Left ventricle myocardium superior (tissue), 1 donor: ENCODE results near the gene ZBTB16. TPM values are rescaled to one million over a fixed set of nuclear protein-coding genes. Genes with fewer than 3 reads are reported as not detected.

ENCODE experiments used
- ATAC-seq: fragments of 200-7000 bp; cut with Tn5 transposase; one replicate; pipeline ENCODE4 v1.9.1; 2020; ENCODE audit warnings: mild to moderate bottlenecking, moderate library complexity
- DNase-seq: peaks from one replicate; pipeline ENCODE4 v3.0.0-alpha.2; 2020
- intact Hi-C: fragments of 100-400 bp; cut with micrococcal nuclease; formaldehyde crosslinking; loops from one replicate; pipeline ENCODE4 v1.11.0; 2022
- total RNA-seq: library from RNA; stranded (reverse); fragmentation: NEBNext Ultra II Directional; extraction: Animal tissue kit (Norgen Biotek cat#: 25700); gene quantifications from one replicate; pipeline ENCODE4 v1.2.1, GENCODE V29; 2021
- donor health status: DM: no; HTN: yes; CAD: no; lungs with severe emphysema.

ZBTB16 gene
- total RNA-seq, 1 donor from 2014 or later = 67.3 TPM

DNA sequence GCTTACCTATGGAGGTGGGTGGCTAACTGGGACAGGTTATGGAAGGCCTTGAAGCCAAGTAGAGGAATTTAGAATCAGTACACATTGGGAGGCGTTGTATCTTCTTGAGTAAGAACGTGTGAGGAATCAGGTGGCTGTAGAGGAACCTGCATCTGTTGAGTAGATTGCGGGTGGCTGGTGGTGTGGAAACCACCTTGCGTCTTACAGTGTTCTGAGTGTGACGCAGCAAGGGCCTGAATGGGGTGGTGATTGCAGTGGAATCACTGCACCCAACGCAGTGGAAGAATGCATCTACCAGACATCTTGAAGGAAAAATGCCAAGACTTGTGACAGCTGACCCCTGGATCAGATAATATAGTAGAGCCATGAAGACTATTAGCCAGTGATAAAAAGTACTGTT lies 125.9 kb downstream of the ZBTB16 start:
- ATAC-seq = no peak
- intact Hi-C loops = no loop called here
- DNase-seq = no peak

GRCh38 chr11:114187173-114187572 lies 127.7 kb downstream of the ZBTB16 start:
- ATAC-seq = no peak
- intact Hi-C loops = no loop called here
- no peak for DNase-seq

- DNase-seq = no peak
- intact Hi-C loops = no loop called here
These were observed 129.5 kb downstream of the ZBTB16 start for GRCh38 chr11:114188851-114189570.

GRCh38 chr11:114190630-114191029 lies 131.1 kb downstream of the ZBTB16 start:
- no peak for DNase-seq

More at GRCh38 chr11:114188851-114189570, 129.5 kb downstream of the ZBTB16 start:
- no peak for ATAC-seq

GRCh38 chr11:114191893-114192292 lies 132.4 kb downstream of the ZBTB16 start:
- no peak for ATAC-seq
- no peak for DNase-seq
- intact Hi-C loops = no loop called here

More at GRCh38 chr11:114190630-114191029, 131.1 kb downstream of the ZBTB16 start:
- no peak for ATAC-seq
- intact Hi-C loops = no loop called here

DNA sequence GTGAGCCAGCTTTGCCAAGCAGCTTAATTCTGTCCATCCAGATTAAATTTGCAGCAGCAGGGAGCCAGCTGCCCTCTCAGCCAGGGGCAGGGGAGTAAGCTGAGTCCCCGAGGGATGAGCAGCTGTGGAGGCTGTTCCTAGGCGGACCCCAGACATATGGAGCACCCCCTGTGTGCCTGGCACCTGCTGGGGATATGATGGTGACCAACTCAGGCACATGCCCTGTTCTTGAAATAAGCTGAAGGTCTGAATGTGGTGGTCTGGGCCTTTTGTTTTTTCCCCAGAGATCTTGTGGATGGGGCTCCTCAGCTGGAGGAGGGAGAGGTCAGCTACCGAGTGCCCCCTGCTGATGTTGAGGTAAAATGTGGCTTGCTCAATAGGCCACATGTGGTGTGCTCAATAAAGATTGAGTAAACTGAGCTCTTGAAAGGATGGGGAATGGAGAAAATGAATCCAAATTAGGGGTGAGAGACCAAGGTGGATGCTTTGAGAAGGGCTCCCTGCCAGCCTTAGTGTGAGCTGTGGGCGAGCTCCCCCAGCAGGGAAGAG lies 133.4 kb downstream of the ZBTB16 start:
- no peak for ATAC-seq
- intact Hi-C loops = no loop called here
- no peak for DNase-seq

DNA sequence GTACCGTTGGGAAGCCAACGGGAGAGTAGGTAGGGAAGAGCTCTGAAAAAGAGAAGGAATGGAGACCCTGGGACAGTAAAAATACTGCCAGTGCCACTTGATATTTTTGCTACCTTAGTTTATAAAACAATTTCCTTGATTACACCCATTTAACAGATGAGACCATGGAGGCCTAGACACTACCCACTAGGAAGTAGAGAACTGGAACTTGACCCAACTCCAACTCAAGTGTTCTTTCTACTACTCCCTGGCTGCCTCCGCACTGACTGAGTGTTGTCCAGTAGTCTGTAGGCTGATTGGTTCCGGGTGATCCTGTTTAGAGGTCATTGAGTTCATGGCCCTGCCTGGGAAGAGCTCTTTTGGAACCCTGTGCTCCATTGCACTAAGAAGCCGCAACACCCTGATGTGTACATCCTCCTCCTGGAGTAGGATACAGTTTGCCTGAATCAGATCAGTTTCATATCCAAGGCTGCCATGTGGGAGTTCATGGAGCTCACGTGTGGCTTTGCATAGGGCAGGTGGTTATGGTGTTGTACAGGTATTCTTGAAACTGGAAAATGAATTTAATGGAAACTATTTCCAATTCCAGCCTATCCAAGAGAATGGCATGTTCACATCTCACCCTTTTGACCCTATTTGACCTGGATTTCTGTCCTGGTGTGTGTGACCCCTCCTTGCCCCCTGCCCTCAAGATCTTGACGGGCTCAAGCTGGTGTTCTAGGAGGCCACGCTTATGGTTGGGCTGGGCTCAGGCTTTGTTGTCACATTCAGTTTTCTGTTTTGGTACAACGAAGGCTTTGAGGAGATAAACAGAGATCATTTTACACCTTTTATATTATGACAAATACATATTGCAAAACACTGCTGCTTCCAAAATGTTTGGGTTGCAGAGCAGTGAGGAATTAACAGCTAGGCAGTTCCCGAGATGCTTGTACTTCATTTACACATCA lies 134.5 kb downstream of the ZBTB16 start:
- no peak for ATAC-seq
- no peak for DNase-seq

GRCh38 chr11:114194702-114195101 lies 135.2 kb downstream of the ZBTB16 start:
- intact Hi-C loops = no loop called here
- DNase-seq (no peak), ATAC-seq (no peak)

More for the DNA sequence above, 134.5 kb downstream of the ZBTB16 start:
- intact Hi-C loops = no loop called here

- no peak for DNase-seq
- intact Hi-C loops = no loop called here
- ATAC-seq = no peak
These were observed 135.6 kb downstream of the ZBTB16 start for GRCh38 chr11:114195151-114195550.

GRCh38 chr11:114195981-114196731 lies 136.6 kb downstream of the ZBTB16 start:
- ATAC-seq (no peak), DNase-seq (no peak)
- intact Hi-C loops = no loop called here

- DNase-seq = no peak
- intact Hi-C loops = no loop called here
These were observed 137.6 kb downstream of the ZBTB16 start for GRCh38 chr11:114196997-114197703.

GRCh38 chr11:114197799-114198500 lies 138.4 kb downstream of the ZBTB16 start:
- DNase-seq (peak; percentile 84), ATAC-seq (peak; percentile 78)
- intact Hi-C loops = no loop called here

More at GRCh38 chr11:114196997-114197703, 137.6 kb downstream of the ZBTB16 start:
- ATAC-seq = peak; percentile 1

DNA sequence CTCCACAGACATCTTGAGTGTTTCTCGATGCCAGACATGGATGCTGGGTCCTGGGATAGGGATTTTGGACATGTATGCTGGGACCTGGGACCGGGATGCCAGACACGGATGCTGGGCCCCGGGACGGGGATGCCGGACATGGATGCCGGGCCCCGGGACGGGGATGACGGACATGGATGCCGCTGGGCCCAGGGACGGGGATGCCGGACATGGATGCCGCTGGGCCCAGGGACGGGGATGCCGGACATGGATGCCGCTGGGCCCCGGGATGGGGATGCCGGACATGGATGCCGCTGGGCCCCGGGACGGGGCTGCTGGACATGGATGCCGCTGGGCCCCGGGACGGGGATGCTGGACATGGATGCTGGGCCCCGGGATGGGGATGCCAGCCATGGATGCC lies 139.5 kb downstream of the ZBTB16 start:
- intact Hi-C loops = no loop called here
- DNase-seq (no peak), ATAC-seq (no peak)

DNA sequence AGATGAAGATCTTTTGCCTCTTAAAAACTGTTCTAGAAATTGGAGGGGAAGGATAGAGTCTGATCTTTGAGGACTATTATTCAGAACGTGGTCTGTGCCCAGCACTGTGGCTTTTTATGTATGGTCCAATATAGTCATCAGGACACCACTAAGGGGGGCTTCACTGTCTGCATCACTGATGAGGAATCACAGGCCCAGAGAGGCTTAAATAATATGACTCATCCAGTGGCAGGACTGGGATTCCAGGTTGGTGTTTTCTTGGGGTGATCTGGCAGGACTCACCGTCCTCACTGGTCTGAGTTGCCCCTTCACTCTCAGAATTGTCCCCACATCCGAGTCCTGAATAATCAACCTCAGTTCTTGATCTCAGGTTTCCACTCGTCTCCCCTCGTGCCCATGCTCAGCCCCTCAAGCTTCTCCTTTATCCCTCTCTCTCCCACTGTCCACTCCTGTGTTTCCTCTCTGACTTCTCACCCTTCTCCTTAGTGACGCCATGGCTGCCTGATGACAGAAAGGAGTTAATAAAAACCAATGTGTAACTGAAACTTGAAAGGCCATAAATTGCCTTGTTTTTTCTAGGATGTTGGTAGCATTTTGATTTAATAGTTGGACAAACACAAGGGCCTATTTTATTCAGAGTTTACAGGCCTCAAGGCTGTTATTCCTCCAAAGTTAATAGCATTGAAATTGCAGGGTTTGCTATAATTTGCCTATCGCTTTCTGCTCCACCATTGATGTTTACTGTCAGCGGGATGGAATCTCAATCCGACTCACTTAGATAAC lies 141.0 kb downstream of the ZBTB16 start:
- DNase-seq (no peak), ATAC-seq (no peak)
- intact Hi-C loops = no loop called here

DNA sequence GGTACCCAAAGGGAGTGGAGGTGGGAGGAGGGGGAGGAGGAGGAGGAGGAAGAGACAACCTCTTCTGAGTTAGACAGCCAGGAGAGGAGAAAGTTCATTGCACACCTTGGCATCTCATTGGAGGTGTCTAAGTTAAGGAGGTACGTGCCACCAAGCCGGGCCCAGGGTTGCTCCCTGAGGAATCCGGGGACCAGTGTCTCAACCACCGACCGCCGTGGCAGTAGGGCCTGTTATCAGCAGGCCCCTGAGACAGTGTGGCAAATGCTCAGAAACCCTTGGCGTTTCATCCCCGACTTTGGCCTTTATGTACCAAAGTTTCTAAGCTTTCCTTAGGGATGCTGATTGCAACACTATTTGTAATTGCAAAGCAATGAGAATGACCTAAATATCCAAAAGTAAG lies 141.7 kb downstream of the ZBTB16 start:
- ATAC-seq = no peak
- no peak for DNase-seq
- intact Hi-C loops = no loop called here

DNA sequence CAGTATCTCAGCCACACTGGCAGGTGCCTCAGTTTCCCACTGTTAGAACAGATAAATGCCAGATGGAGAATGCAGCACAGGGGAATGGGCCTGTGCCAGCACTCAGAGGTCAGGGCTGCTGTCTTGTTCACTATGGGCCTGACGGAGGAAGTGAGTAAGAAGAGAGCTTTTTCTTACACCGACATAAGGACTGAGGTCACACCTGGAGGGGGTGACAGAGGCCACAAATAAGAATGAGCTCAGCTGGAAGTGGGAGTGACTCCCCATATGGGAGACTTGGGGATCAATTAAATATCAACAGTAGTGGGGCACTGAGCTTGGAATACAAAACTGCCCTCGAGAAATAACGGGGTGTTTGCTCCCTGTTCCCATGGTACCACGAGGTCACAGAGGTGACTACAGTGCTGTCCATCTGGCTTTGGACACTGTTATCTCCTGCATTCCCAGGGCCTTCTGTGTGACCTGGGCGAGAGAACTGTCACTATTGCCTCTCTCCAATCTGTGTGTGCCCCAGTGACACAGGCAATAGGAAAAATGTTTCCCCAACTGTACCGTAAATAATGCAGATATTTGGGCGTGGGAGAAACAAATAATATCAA lies 142.6 kb downstream of the ZBTB16 start:
- ATAC-seq (no peak), DNase-seq (no peak)
- intact Hi-C loops = no loop called here

GRCh38 chr11:114207096-114207495 lies 147.6 kb downstream of the ZBTB16 start:
- intact Hi-C loops = no loop called here
- DNase-seq = no peak
- peak; percentile 1 for ATAC-seq
